HUES6 (cell line): ENCODE data around the gene KAT6B.

Source experiments
- H3K27ac ChIP-seq: 2 replicates; pipeline ENCODE4 v1.7.0; 2013; ENCODE audit warnings: low read depth, mild to moderate bottlenecking, low read length, inconsistent platforms
- H3K27me3 ChIP-seq: 2 replicates; pipeline ENCODE4 v1.6.1; 2013; ENCODE audit warnings: low read length; ENCODE audit not compliant: control insufficient read depth, insufficient read depth
- H3K36me3 ChIP-seq: 2 replicates; pipeline ENCODE4 v1.6.1; 2013; ENCODE audit warnings: low read length; ENCODE audit not compliant: control insufficient read depth, insufficient read depth
- H3K4me1 ChIP-seq: 2 replicates; pipeline ENCODE4 v1.6.1; 2013; ENCODE audit warnings: low read length; ENCODE audit not compliant: control insufficient read depth, insufficient read depth
- H3K4me3 ChIP-seq: 2 replicates; pipeline ENCODE4 v1.5.1; 2013; ENCODE audit warnings: low read depth, low read length
- H3K9ac ChIP-seq: one replicate; pipeline ENCODE4 v1.6.1; 2013; ENCODE audit warnings: mild to moderate bottlenecking, low read length
- H3K9me3 ChIP-seq: 2 replicates; pipeline ENCODE4 v1.6.1; 2013; ENCODE audit warnings: low read depth, low read length; ENCODE audit not compliant: control insufficient read depth, insufficient read depth

Gene KAT6B

DNA sequence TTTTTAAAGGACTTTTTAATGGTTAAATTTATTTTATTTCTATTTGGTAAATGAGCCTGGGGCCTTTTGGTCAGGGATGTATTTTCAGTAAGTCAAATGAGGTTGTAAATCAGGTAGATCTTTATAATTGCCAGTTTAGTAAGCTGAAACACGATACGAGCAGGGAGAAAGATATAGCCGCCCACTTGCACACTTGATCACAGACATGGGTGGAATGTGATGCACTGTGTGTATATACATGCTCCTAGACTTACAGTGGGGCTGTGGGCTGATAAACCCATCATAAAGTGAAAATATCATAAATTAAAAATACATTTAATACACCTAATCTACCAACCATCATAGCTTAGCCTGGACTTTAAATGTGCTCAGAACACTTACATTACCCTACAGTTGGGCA lies 165.7 kb downstream of the KAT6B start:
- H3K4me1 ChIP-seq: no peaks in the 10 kb centered on the region
- H3K36me3 ChIP-seq: peaks cover 10% of the 10 kb centered on the region; the same call in 1 of the 2 replicates
- H3K9me3 ChIP-seq: no peaks in the 10 kb centered on the region
- no peak overlapping the region for H3K9ac ChIP-seq
- no peak overlapping the region for H3K4me3 ChIP-seq
- no peaks in the 10 kb centered on the region for H3K27me3 ChIP-seq
- no peak overlapping the region for H3K27ac ChIP-seq

DNA sequence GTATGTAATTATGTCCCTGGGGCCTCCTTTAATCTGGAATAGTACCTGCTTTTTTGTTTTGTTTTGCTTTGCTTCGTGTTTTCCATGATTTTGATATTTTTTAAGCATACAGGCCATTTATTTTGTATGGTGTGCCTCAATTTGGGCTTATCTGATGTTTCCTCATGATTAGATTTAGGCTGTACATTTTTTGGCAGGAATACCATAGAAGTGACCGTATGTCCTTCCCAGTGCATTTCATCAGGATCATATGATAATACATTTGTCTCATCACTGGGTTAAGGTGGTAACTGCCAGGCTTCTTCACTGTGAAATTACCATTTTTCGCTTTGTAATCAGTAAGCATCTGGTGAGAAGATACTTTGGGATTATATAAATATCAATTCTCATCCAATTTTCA lies 167.2 kb downstream of the KAT6B start:
- no peaks in the 10 kb centered on the region for H3K4me1 ChIP-seq
- no peak overlapping the region for H3K27ac ChIP-seq
- no peaks in the 10 kb centered on the region for H3K27me3 ChIP-seq
- no peaks in the 10 kb centered on the region for H3K9me3 ChIP-seq
- peaks cover 10% of the 10 kb centered on the region; the same call in 1 of the 2 replicates for H3K36me3 ChIP-seq
- no peak overlapping the region for H3K9ac ChIP-seq
- no peak overlapping the region for H3K4me3 ChIP-seq

DNA sequence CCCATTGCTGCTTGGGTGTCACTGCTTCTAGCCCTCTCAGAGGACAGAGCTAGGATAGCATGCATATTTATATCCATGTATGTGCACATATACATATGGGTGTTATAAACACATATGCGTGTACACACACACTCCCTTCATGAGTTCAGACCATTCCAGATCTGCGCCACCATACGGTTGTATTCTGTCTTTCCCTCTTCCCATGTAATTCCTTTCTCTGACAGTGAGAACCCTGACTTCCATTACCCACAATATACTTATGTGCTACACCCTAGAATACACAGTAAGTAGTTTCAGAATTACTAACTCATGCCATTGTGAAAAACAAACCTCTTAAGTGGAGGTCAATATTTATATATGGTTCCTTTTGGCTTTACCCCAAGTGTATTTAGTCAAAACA lies 168.5 kb downstream of the KAT6B start:
- Histone ChIP-seq H3K27me3 (no peaks in the 10 kb centered on the region), H3K27ac (no peak overlapping the region), H3K9ac (no peak overlapping the region), H3K4me1 (no peaks in the 10 kb centered on the region), H3K36me3 (peaks cover 10% of the 10 kb centered on the region; the same call in 1 of the 2 replicates), H3K4me3 (no peak overlapping the region), H3K9me3 (no peaks in the 10 kb centered on the region)

DNA sequence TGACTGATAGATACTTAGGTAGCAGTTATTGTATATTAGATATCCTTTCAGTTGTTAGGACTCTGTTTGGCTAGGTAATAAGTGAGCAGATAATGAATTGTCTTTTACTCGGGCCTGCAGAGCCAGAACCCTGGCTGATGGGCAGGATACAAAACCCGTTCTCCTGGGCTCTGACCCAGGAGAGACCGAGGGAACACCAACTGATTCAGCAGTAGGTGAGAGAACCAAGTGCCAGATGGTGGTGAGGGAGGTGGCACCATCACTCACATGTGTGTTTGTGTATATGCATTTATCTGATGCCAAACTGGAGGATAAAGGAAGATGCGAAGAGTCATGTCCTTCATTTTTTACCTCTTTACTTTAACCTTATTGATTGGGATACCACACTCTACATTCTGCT lies 169.4 kb downstream of the KAT6B start:
- H3K27ac ChIP-seq: no peak overlapping the region
- no peaks in the 10 kb centered on the region for H3K4me1 ChIP-seq
- H3K27me3 ChIP-seq: no peaks in the 10 kb centered on the region
- H3K9me3 ChIP-seq: no peaks in the 10 kb centered on the region
- no peak overlapping the region for H3K9ac ChIP-seq
- H3K36me3 ChIP-seq: peaks cover 10% of the 10 kb centered on the region; the same call in 1 of the 2 replicates
- H3K4me3 ChIP-seq: no peak overlapping the region

DNA sequence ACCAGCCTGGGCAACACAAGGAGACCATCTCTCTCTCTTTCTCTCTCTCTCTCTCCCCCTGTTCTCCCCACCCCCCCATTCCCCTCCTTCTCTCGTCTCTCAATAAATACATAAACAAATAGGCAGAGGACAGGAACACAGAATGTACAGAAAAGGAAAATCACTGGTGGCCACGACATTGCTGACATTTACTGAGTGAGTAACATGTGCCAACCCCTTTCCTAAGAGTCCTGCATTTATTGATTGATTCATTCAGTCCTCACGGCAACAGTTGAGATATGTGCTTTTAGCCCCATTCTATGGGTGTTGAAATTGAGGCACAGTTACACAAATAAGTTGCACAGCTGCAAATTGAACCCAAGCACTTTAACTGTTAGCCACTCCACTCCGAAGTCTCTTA lies 170.8 kb downstream of the KAT6B start:
- no peaks in the 10 kb centered on the region for H3K4me1 ChIP-seq
- no peak overlapping the region for H3K9ac ChIP-seq
- no peaks in the 10 kb centered on the region for H3K27me3 ChIP-seq
- no peak overlapping the region for H3K4me3 ChIP-seq
- peaks cover 10% of the 10 kb centered on the region; the same call in 1 of the 2 replicates for H3K36me3 ChIP-seq
- no peak overlapping the region for H3K27ac ChIP-seq
- H3K9me3 ChIP-seq: no peaks in the 10 kb centered on the region

DNA sequence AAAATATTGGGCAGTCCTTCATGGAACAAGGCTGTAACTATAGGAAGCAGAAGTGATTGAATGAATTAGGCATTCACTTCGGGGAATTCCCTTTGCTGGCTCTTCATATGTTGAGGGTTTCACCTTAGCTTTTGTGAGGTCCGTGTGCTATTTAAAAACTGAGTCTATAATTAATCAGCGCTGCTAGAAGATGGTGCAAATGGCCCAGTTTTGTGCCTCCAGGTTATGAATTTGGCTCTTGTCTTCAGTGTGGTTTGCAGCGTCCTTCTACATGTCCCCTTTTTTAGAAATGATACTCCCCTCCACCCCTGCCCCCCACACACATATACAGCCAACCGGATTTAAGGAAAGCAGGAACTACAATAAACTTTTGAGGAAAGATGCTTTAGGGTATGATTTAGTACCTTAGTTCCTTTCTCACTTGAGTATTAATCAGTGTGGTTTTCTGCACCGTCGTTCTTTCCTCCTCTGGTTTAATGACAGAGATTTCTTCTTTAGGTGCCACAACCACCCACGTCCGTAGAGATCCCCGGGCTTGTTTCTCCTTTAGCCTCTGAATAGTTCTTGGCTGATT lies 174.4 kb downstream of the KAT6B start:
- no peak overlapping the region for H3K9ac ChIP-seq
- no peaks in the 10 kb centered on the region for H3K4me1 ChIP-seq
- no peaks in the 10 kb centered on the region for H3K9me3 ChIP-seq
- peaks cover 5% of the 10 kb centered on the region; the same call in 1 of the 2 replicates for H3K36me3 ChIP-seq
- no peak overlapping the region for H3K4me3 ChIP-seq
- no peak overlapping the region for H3K27ac ChIP-seq
- H3K27me3 ChIP-seq: no peaks in the 10 kb centered on the region

DNA sequence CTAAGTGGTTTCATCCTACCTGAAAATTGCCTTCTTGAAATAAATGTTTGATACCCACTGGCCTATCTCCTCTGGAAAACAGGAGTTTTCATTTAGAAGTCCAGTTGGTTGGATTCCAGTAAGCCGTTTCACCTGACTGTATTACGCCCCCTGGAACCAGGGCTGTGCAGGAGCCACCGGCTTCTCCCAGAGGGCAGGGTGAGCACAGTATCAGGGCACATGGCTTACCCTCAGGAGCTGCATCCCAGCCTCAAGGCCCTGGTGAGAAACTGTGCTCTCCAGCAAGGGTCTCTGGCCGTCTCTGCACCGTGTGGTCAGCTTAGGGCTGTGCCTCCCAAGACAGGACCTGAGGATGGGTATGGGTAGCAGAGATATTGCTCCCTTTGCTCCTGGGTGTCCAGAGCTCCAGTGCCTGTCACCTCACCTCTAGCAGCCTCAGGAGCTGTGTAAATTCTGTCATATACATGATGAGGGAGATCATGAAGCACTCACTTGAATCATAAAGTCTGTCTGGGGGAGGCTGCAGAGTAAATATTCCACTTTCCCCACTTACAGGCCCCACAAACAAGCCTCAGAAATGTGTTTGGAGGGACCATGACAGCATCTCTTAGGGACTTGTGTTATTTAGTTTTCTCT lies 175.4 kb downstream of the KAT6B start:
- Histone ChIP-seq H3K4me3 (no peak overlapping the region), H3K9me3 (no peaks in the 10 kb centered on the region), H3K27ac (no peak overlapping the region), H3K36me3 (no peaks in the 10 kb centered on the region), H3K27me3 (no peaks in the 10 kb centered on the region), H3K4me1 (no peaks in the 10 kb centered on the region), H3K9ac (no peak overlapping the region)

DNA sequence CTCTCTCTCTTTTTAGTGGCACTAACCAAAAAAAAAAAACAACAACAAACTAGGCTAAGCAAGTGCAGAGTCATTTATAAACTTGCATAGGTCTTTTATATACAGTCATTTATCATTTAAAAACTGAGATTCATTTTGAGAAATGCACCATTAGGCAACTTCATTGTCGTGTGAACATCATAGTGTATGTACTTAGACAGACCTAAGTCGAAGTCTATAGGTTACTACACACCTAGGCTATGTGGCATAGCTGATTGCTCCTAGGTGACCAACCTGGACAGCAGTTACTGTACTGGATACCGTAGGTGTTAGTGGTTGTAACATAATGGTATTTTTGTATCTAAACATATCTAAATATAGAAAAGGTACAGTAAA lies 175.9 kb downstream of the KAT6B start:
- H3K36me3 ChIP-seq: no peaks in the 10 kb centered on the region
- H3K4me3 ChIP-seq: no peak overlapping the region

DNA sequence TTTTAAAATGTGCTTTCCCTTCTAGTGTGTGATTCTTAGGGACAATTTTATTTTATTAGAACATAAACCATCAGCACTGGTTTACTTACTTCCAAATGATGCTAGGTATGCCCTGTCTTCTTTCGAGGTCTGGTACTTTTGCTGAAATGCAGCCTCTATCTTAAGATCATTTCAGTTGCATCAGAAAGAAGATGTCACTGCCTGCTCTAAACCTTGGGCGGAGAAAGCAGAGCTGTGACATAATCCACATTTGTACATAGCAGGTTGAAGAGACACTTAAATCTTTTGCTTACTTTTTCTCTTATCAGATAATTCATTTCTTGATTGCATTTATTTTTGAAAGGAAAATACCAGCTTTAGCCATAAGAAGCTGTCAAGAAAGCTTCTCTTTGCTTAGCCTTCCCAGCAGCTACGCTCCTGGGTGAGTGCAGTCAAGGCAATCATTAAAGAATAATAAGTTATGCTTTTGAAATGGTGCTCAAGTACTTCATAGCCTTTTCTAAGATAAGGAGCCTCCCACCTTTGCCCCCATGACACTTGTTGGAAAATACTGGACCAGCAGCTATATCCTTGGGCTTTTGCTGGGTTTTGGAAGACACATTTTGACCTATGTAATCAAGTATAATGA lies 176.7 kb downstream of the KAT6B start:
- H3K4me3 ChIP-seq: no peak overlapping the region
- H3K27ac ChIP-seq: no peak overlapping the region
- no peaks in the 10 kb centered on the region for H3K27me3 ChIP-seq
- no peaks in the 10 kb centered on the region for H3K4me1 ChIP-seq
- no peak overlapping the region for H3K9ac ChIP-seq
- no peaks in the 10 kb centered on the region for H3K9me3 ChIP-seq
- H3K36me3 ChIP-seq: no peaks in the 10 kb centered on the region

More for the DNA sequence above, 175.9 kb downstream of the KAT6B start:
- Histone ChIP-seq H3K4me1 (no peaks in the 10 kb centered on the region), H3K9me3 (no peaks in the 10 kb centered on the region), H3K27ac (no peak overlapping the region), H3K9ac (no peak overlapping the region), H3K27me3 (no peaks in the 10 kb centered on the region)

DNA sequence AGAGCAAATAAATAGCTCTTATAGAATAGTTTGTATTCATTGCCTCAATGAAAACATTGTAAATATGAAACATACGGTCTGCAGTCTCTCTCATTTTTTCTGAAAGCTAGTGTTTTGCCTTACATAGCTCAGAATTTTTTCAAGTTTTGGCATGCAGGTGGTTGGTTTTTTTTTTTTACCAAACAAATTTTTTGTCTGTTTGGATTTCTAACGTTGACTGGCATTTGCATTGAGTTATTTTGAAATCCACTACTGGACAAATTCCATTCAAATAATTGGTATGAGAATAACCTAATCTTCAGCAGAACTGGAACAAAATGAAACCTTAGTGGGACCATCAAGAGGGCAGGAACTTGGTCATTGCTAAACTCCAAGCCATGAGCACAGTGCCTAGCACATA lies 177.5 kb downstream of the KAT6B start:
- Histone ChIP-seq H3K27ac (no peak overlapping the region), H3K4me1 (no peaks in the 10 kb centered on the region), H3K9me3 (no peaks in the 10 kb centered on the region), H3K9ac (no peak overlapping the region), H3K4me3 (no peak overlapping the region), H3K36me3 (no peaks in the 10 kb centered on the region), H3K27me3 (no peaks in the 10 kb centered on the region)

DNA sequence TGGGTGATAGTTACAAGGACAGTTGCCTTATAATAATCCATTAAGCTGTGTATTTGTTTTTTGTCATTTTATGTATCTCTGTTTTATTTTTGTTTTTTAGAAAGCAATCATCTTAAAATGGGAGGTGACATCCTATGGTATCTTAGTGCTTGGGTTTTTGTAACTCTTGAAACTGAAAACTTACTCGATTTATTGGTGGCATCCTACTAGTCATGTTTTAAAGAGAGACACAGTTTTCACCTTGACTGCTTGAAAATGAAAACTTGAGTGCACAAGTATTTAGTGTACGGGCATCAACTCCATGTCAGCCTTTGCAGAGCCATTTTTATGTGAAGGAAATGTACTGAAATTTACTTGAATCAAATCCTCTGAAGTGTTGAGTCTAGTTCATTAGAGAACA lies 181.2 kb downstream of the KAT6B start:
- H3K27ac ChIP-seq: no peak overlapping the region
- H3K4me3 ChIP-seq: no peak overlapping the region
- H3K27me3 ChIP-seq: no peaks in the 10 kb centered on the region
- H3K9me3 ChIP-seq: no peaks in the 10 kb centered on the region
- H3K9ac ChIP-seq: no peak overlapping the region
- H3K4me1 ChIP-seq: no peaks in the 10 kb centered on the region
- H3K36me3 ChIP-seq: no peaks in the 10 kb centered on the region
